ENCODE results near the gene VSNL1. TPM values are rescaled to one million over a fixed set of nuclear protein-coding genes. Genes with fewer than 3 reads are reported as not detected.

Gene VSNL1
- total RNA-seq, 3 donors from 2014 or later = 2.1 to 5.4 (median 2.1) TPM

GRCh38 chr2:17614174-17614930 is 73.9 kb downstream of the VSNL1 start:
- Histone ChIP-seq H3K4me1 (ENCODE audit: low read depth) (no peaks in the 10 kb centered on the region), H3K9me3 (no peaks in the 10 kb centered on the region), H3K36me3 (ENCODE audit: low read depth) (no peaks in the 10 kb centered on the region), H3K4me3 (no peak overlapping the region)
- no peak for TF ChIP-seq CTCF (IDR thresholded peaks at IDR 0.05)
- ATAC-seq (no peak), DNase-seq (no peak)
- intact Hi-C loops (cut with DNase I, micrococcal nuclease) = no loop called here

- intact Hi-C loops (cut with DNase I, micrococcal nuclease) = no loop called here
Measured at GRCh38 chr2:17615147-17615546, 74.7 kb downstream of the VSNL1 start.

GRCh38 chr2:17615728-17616351 is 75.3 kb downstream of the VSNL1 start:
- peak; percentile 72 for ATAC-seq
- H3K4me3 ChIP-seq = no peak overlapping the region
- intact Hi-C loops (cut with DNase I, micrococcal nuclease) = no loop called here
- H3K9me3 ChIP-seq = no peaks in the 10 kb centered on the region
- no peaks in the 10 kb centered on the region for H3K36me3 ChIP-seq (ENCODE audit: low read depth)
- DNase-seq = no peak
- no peak for TF ChIP-seq CTCF (IDR thresholded peaks at IDR 0.05)
- H3K4me1 ChIP-seq (ENCODE audit: low read depth) = no peaks in the 10 kb centered on the region

More at GRCh38 chr2:17615147-17615546, 74.7 kb downstream of the VSNL1 start:
- Histone ChIP-seq H3K36me3 (ENCODE audit: low read depth) (no peaks in the 10 kb centered on the region), H3K4me1 (ENCODE audit: low read depth) (no peaks in the 10 kb centered on the region), H3K9me3 (no peaks in the 10 kb centered on the region), H3K4me3 (no peak overlapping the region)
- TF ChIP-seq CTCF (IDR thresholded peaks at IDR 0.05) = no peak
- no peak for DNase-seq
- no peak for ATAC-seq

GRCh38 chr2:17616405-17616804 is 75.9 kb downstream of the VSNL1 start:
- intact Hi-C loops (cut with DNase I, micrococcal nuclease) = no loop called here
- no peak overlapping the region for H3K4me3 ChIP-seq
- TF ChIP-seq CTCF (IDR thresholded peaks at IDR 0.05) = no peak
- no peaks in the 10 kb centered on the region for H3K36me3 ChIP-seq (ENCODE audit: low read depth)
- H3K4me1 ChIP-seq (ENCODE audit: low read depth) = no peaks in the 10 kb centered on the region
- H3K9me3 ChIP-seq = no peaks in the 10 kb centered on the region
- ATAC-seq (no peak), DNase-seq (no peak)

- no peak for ATAC-seq
- TF ChIP-seq CTCF (IDR thresholded peaks at IDR 0.05) = no peak
- no peak for DNase-seq
- Histone ChIP-seq H3K4me3 (no peak overlapping the region), H3K9me3 (no peaks in the 10 kb centered on the region), H3K4me1 (ENCODE audit: low read depth) (no peaks in the 10 kb centered on the region), H3K36me3 (ENCODE audit: low read depth) (no peaks in the 10 kb centered on the region)
- intact Hi-C loops (cut with DNase I, micrococcal nuclease) = no loop called here
Measured at GRCh38 chr2:17617516-17617915, 77.0 kb downstream of the VSNL1 start.
